ENCODE data around the gene SND1. TPM values are rescaled to one million over a fixed set of nuclear protein-coding genes. Genes with fewer than 3 reads are reported as not detected.

SND1 gene
- total RNA-seq, 4 donors from 2014 or later = 64.3 to 77.0 (median 70.4) TPM

- Histone ChIP-seq H3K9me3 (no peaks in the 10 kb centered on the region), H3K27ac (peak overlapping the region in 1 of 4 donors; percentile 10), H3K36me3 (no peaks in the 10 kb centered on the region), H3K27me3 (no peaks in the 10 kb centered on the region), H3K4me1 (peaks cover 0 to 17% (median 7%) of the 10 kb centered on the region in 4 donors), H3K4me3 (no peak overlapping the region)
- 0% methylated on average over 1 of the region's 1 CpG; no CpG with 5 or more reads in 1 of the 2 donors for WGBS, 2 donors (ENCODE audit: low coverage in 1 of 2)
- TF ChIP-seq CTCF (IDR thresholded peaks at IDR 0.05) (no peak), EP300 (IDR thresholded peaks at IDR 0.05; ENCODE audit: low read depth) (no peak), POLR2A (IDR thresholded peaks at IDR 0.05) (no peak), POLR2AphosphoS5 (IDR thresholded peaks at IDR 0.05) (no peak)
- intact Hi-C loops (cut with DNase I; ENCODE audit: low total_unique reads) = no loop called here
- no peak for DNase-seq
- in situ Hi-C loops (cut with MboI; ENCODE audit: low pct_ligation_motif_present in 1 of 4, low pct_unique_long_range_greater_than_20kb in 1 of 4, low sequenced_read_pairs in 3 of 4) = no loop called here
Observed at GRCh38 chr7:127859330-127859729, 207.3 kb downstream of the SND1 start.

DNA sequence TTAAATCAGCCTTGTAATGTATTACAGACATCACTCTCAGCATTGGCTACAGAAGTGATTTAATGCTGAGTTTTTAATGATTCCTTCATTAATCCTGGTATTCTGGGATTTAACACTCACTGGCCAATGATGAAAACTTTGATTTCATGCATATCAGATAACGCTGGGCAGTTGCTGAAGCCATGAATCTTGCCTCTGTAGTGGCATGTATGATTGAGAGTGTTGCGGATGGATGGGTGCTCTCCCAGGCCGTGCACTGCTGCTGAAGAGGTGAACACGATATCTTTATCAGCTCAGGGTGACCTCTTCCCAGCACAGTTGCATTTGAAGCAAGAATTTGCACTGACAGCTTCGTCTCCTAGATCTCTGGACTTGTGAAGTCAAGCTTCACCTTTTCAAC is 210.5 kb downstream of the SND1 start:
- 97% methylated on average over 5 of the region's 5 CpGs; no CpG with 5 or more reads in 1 of the 2 donors for WGBS, 2 donors (ENCODE audit: low coverage in 1 of 2)
- in situ Hi-C loops (cut with MboI; ENCODE audit: low pct_ligation_motif_present in 1 of 4, low pct_unique_long_range_greater_than_20kb in 1 of 4, low sequenced_read_pairs in 3 of 4) (no loop called here), intact Hi-C loops (cut with DNase I; ENCODE audit: low total_unique reads) (no loop called here)
- Histone ChIP-seq H3K4me1 (peaks cover 0 to 21% (median 7%) of the 10 kb centered on the region in 4 donors), H3K27ac (no peak overlapping the region), H3K4me3 (no peak overlapping the region), H3K27me3 (no peaks in the 10 kb centered on the region), H3K36me3 (no peaks in the 10 kb centered on the region), H3K9me3 (no peaks in the 10 kb centered on the region)
- DNase-seq = no peak
- no peak for TF ChIP-seq CTCF (IDR thresholded peaks at IDR 0.05)
- TF ChIP-seq POLR2A (IDR thresholded peaks at IDR 0.05) = no peak
- TF ChIP-seq POLR2AphosphoS5 (IDR thresholded peaks at IDR 0.05) = no peak
- TF ChIP-seq EP300 (IDR thresholded peaks at IDR 0.05; ENCODE audit: low read depth) = no peak

DNA sequence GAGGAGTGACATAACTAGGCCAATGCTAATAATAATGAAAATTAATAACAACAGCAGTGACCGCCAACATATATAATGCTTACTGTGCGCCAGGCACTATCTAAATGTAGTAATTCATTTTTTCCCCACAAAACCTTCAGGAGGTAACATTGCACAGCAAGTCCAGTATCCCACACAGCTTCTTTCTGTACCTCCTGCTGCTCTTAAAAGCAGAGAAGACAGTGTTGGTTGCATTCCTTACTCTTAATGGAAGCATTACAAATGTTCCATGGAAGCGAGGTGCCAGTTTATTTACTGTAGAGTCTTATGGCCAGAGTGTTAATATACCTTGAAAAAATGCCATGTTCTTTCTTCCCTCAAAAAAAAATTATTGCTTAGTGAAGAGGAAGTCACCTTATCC is 211.1 kb downstream of the SND1 start:
- DNase-seq = no peak
- no peaks in the 10 kb centered on the region for H3K27me3 ChIP-seq
- H3K36me3 ChIP-seq = no peaks in the 10 kb centered on the region
- TF ChIP-seq POLR2AphosphoS5 (IDR thresholded peaks at IDR 0.05) (no peak), POLR2A (IDR thresholded peaks at IDR 0.05) (no peak), EP300 (IDR thresholded peaks at IDR 0.05; ENCODE audit: low read depth) (no peak), CTCF (IDR thresholded peaks at IDR 0.05) (no peak)
- H3K27ac ChIP-seq = no peak overlapping the region
- H3K4me3 ChIP-seq = no peak overlapping the region
- H3K9me3 ChIP-seq = no peaks in the 10 kb centered on the region
- 93 to 94% methylated on average over 3 of the region's 3 CpGs for WGBS, 2 donors (ENCODE audit: low coverage in 1 of 2)
- H3K4me1 ChIP-seq = peaks cover 0 to 19% (median 4%) of the 10 kb centered on the region in 4 donors
- intact Hi-C loops (cut with DNase I; ENCODE audit: low total_unique reads) (no loop called here), in situ Hi-C loops (cut with MboI; ENCODE audit: low pct_ligation_motif_present in 1 of 4, low pct_unique_long_range_greater_than_20kb in 1 of 4, low sequenced_read_pairs in 3 of 4) (no loop called here)

DNA sequence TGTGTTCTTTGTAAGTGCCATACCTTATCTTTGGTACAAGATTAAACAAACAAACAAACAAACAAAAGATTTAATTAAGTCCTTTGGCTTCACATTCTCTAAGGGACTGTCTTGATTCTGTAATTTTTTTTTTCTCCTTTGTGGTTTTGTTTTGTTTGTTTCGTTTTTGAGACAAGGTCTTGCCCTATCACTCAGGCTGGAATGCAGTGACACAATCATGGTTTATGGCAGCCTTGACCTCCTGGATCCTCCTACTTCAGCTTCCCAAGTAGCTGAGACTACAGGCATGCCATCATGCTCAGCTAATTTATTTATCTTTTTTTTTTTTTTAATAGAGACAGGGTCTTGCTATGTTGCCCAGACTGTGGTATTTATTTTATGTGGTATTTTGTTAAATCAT is 213.5 kb downstream of the SND1 start:
- in situ Hi-C loops (cut with MboI; ENCODE audit: low pct_ligation_motif_present in 1 of 4, low pct_unique_long_range_greater_than_20kb in 1 of 4, low sequenced_read_pairs in 3 of 4) = no loop called here
- peaks cover 0 to 7% (median 0%) of the 10 kb centered on the region in 4 donors for H3K4me1 ChIP-seq
- no peak overlapping the region for H3K27ac ChIP-seq
- no peak for DNase-seq
- intact Hi-C loops (cut with DNase I; ENCODE audit: low total_unique reads) = no loop called here
- no peaks in the 10 kb centered on the region for H3K9me3 ChIP-seq
- H3K4me3 ChIP-seq = no peak overlapping the region
- WGBS, 2 donors (ENCODE audit: low coverage in 1 of 2) = 36 to 39% methylated on average over 1 of the region's 1 CpG
- no peak for TF ChIP-seq EP300 (IDR thresholded peaks at IDR 0.05; ENCODE audit: low read depth)
- no peak for TF ChIP-seq CTCF (IDR thresholded peaks at IDR 0.05)
- no peak for TF ChIP-seq POLR2A (IDR thresholded peaks at IDR 0.05)
- no peak for TF ChIP-seq POLR2AphosphoS5 (IDR thresholded peaks at IDR 0.05)
- no peaks in the 10 kb centered on the region for H3K36me3 ChIP-seq
- H3K27me3 ChIP-seq = no peaks in the 10 kb centered on the region

All from transverse colon (tissue), 4 donors.